Activated CD8-positive, alpha-beta T cell treated with anti-CD3 and anti-CD28 coated beads for 36 hours (primary cell): ENCODE results near the gene UBASH3A. TPM values are rescaled to one million over a fixed set of nuclear protein-coding genes. Genes with fewer than 3 reads are reported as not detected.

Experiments used
- ATAC-seq: fragments of 200-7000 bp; cut with Tn5 transposase; one replicate; pipeline ENCODE4 v1.10.0; 2021; ENCODE audit warnings: mild to moderate bottlenecking, moderate library complexity
- CTCF ChIA-PET: fragments of 350-600 bp; sonication (Branson Sonifier 250); formaldehyde crosslinking; loops from one replicate; lab custom pipeline; 2021; ENCODE audit warnings: antibody characterized with exemption; lab: Charles Lee
- POLR2A ChIA-PET: fragments of 350-600 bp; sonication (Branson Sonifier 250); formaldehyde crosslinking; loops from one replicate; lab custom pipeline; 2021; ENCODE audit warnings: antibody characterized with exemption; lab: Charles Lee
- DNase-seq: peaks from one replicate; pipeline ENCODE4 v3.0.0-alpha.2; 2020
- H3K27ac Mint-ChIP-seq: one replicate; pipeline ENCODE4 v1.8.0; 2021; ENCODE audit warnings: mild to moderate bottlenecking, mixed read lengths
- H3K27me3 Mint-ChIP-seq: one replicate; pipeline ENCODE4 v1.8.0; 2021; ENCODE audit warnings: mixed read lengths
- H3K36me3 Mint-ChIP-seq: one replicate; pipeline ENCODE4 v1.8.0; 2021; ENCODE audit warnings: low read depth, mixed read lengths
- H3K4me1 Mint-ChIP-seq: one replicate; pipeline ENCODE4 v1.8.0; 2021; ENCODE audit warnings: low read depth, mixed read lengths
- H3K4me3 Mint-ChIP-seq: one replicate; pipeline ENCODE4 v1.8.0; 2021; ENCODE audit warnings: mild to moderate bottlenecking, moderate library complexity, mixed read lengths
- H3K9me3 Mint-ChIP-seq: one replicate; pipeline ENCODE4 v1.8.0; 2021; ENCODE audit warnings: mixed read lengths
- intact Hi-C: fragments of 100-400 bp; cut with micrococcal nuclease; formaldehyde crosslinking; loops from one replicate; pipeline ENCODE4 v1.10.0; 2022
- total RNA-seq, 2 experiments: library from RNA; stranded (reverse); gene quantifications; one replicate each; pipeline ENCODE4 v1.2.3, GENCODE V29; 2021
- TF ChIP-seq, protein P1 (sequence below): fragments of 200-600 bp; IDR thresholded peaks from one replicate; pipeline ENCODE4 v1.8.0; 2022; ENCODE audit warnings: antibody characterized with exemption, mild to moderate bottlenecking

UBASH3A gene
- total RNA-seq, 2 experiments from 2014 or later = 48.7 to 52.9 TPM

- no peak overlapping the region for H3K27ac Mint-ChIP-seq
- no peak overlapping the region for H3K4me3 Mint-ChIP-seq
- ChIA-PET CTCF (interaction anchor here (0.7 to 2.6 kb wide), 4 partner anchors 8 to 30 kb away, joined by 3 to 9 read pairs (median 4); no protein-coding TSS in a partner anchor), POLR2A (interaction anchor here (1.1 to 8.2 kb wide), 5 partner anchors 8 to 36 kb away, joined by 3 to 91 read pairs (median 4); partner anchors contain the start of gene UBASH3A)
- ATAC-seq (no peak), DNase-seq (no peak)
- H3K9me3 Mint-ChIP-seq = no peaks in the 10 kb centered on the region
- peaks cover 30% of the 10 kb centered on the region for H3K36me3 Mint-ChIP-seq
- TF ChIP-seq, protein P1, sequence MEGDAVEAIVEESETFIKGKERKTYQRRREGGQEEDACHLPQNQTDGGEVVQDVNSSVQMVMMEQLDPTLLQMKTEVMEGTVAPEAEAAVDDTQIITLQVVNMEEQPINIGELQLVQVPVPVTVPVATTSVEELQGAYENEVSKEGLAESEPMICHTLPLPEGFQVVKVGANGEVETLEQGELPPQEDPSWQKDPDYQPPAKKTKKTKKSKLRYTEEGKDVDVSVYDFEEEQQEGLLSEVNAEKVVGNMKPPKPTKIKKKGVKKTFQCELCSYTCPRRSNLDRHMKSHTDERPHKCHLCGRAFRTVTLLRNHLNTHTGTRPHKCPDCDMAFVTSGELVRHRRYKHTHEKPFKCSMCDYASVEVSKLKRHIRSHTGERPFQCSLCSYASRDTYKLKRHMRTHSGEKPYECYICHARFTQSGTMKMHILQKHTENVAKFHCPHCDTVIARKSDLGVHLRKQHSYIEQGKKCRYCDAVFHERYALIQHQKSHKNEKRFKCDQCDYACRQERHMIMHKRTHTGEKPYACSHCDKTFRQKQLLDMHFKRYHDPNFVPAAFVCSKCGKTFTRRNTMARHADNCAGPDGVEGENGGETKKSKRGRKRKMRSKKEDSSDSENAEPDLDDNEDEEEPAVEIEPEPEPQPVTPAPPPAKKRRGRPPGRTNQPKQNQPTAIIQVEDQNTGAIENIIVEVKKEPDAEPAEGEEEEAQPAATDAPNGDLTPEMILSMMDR = no peak
- no peaks in the 10 kb centered on the region for H3K27me3 Mint-ChIP-seq
- peaks cover 46% of the 10 kb centered on the region for H3K4me1 Mint-ChIP-seq
- intact Hi-C loops = no loop called here
Measured at GRCh38 chr21:42411891-42412635, 8.4 kb downstream of the UBASH3A start.

- peaks cover 46% of the 10 kb centered on the region for H3K4me1 Mint-ChIP-seq
Measured at GRCh38 chr21:42412636-42412933, 8.9 kb downstream of the UBASH3A start.

GRCh38 chr21:42413093-42413492, 9.4 kb downstream of the UBASH3A start:
- ChIA-PET POLR2A (interaction anchor here (1.1 to 8.2 kb wide), 5 partner anchors 9 to 39 kb away, joined by 3 to 91 read pairs (median 5); partner anchors contain the start of gene UBASH3A), CTCF (interaction anchor here (0.7 to 2.6 kb wide), 4 partner anchors 9 to 13 kb away, joined by 3 to 9 read pairs (median 3); no protein-coding TSS in a partner anchor)
- Mint-ChIP-seq H3K4me3 (peak overlapping the region; percentile 64), H3K27ac (no peak overlapping the region), H3K9me3 (peaks cover 3% of the 10 kb centered on the region), H3K36me3 (peaks cover 27% of the 10 kb centered on the region), H3K4me1 (peaks cover 42% of the 10 kb centered on the region), H3K27me3 (no peaks in the 10 kb centered on the region)
- no peak for DNase-seq
- no peak for ATAC-seq
- intact Hi-C loops = no loop called here
- TF ChIP-seq, protein P1 = no peak

More at GRCh38 chr21:42412636-42412933, 8.9 kb downstream of the UBASH3A start:
- intact Hi-C loops = no loop called here
- DNase-seq (no peak), ATAC-seq (no peak)
- ChIA-PET POLR2A (interaction anchor here (1.1 to 8.2 kb wide), 3 partner anchors 8 to 36 kb away, joined by 3 to 91 read pairs (median 31); partner anchors contain the start of gene UBASH3A), CTCF (interaction anchor here (0.7 to 2.6 kb wide), 2 partner anchors 8 to 10 kb away, joined by 3 to 9 read pairs; no protein-coding TSS in a partner anchor)
- no peaks in the 10 kb centered on the region for H3K27me3 Mint-ChIP-seq
- H3K36me3 Mint-ChIP-seq = peaks cover 29% of the 10 kb centered on the region
- H3K9me3 Mint-ChIP-seq = peaks cover 2% of the 10 kb centered on the region
- TF ChIP-seq, protein P1 = no peak
- H3K4me3 Mint-ChIP-seq = no peak overlapping the region
- H3K27ac Mint-ChIP-seq = no peak overlapping the region

- ChIA-PET POLR2A (interaction anchor here (1.1 to 8.2 kb wide), 7 partner anchors 9 to 40 kb away, joined by 3 to 91 read pairs (median 4); partner anchors contain the start of gene UBASH3A), CTCF (interaction anchor here (0.8 to 2.6 kb wide), 4 partner anchors 9 to 76 kb away, joined by 3 to 9 read pairs (median 4); no protein-coding TSS in a partner anchor)
- H3K4me1 Mint-ChIP-seq = peaks cover 42% of the 10 kb centered on the region
- no peaks in the 10 kb centered on the region for H3K27me3 Mint-ChIP-seq
- TF ChIP-seq, protein P1 = no peak
- intact Hi-C loops = no loop called here
- H3K27ac Mint-ChIP-seq = no peak overlapping the region
- peak; percentile 61 for DNase-seq
- H3K36me3 Mint-ChIP-seq = peaks cover 27% of the 10 kb centered on the region
- H3K4me3 Mint-ChIP-seq = peak overlapping the region; percentile 64
- no peak for ATAC-seq
- H3K9me3 Mint-ChIP-seq = peaks cover 3% of the 10 kb centered on the region
Measured at GRCh38 chr21:42413500-42413899, 9.8 kb downstream of the UBASH3A start.
